GM12873 (cell line): Measurements from ENCODE around the gene DNAJC18.

Source experiments
- TF ChIP-seq, protein P1 (sequence below): IDR thresholded peaks from 2 replicates; pipeline ENCODE4 v1.5.1; 2012; ENCODE audit warnings: low read depth, mild to moderate bottlenecking, moderate library complexity, low read length, control low read depth; ENCODE audit not compliant: insufficient read depth; ENCODE audit errors: missing control alignments

DNAJC18 gene

GRCh38 chr5:139457653-139458306 lies 18.5 kb upstream of the DNAJC18 start:
- TF ChIP-seq, protein P1, sequence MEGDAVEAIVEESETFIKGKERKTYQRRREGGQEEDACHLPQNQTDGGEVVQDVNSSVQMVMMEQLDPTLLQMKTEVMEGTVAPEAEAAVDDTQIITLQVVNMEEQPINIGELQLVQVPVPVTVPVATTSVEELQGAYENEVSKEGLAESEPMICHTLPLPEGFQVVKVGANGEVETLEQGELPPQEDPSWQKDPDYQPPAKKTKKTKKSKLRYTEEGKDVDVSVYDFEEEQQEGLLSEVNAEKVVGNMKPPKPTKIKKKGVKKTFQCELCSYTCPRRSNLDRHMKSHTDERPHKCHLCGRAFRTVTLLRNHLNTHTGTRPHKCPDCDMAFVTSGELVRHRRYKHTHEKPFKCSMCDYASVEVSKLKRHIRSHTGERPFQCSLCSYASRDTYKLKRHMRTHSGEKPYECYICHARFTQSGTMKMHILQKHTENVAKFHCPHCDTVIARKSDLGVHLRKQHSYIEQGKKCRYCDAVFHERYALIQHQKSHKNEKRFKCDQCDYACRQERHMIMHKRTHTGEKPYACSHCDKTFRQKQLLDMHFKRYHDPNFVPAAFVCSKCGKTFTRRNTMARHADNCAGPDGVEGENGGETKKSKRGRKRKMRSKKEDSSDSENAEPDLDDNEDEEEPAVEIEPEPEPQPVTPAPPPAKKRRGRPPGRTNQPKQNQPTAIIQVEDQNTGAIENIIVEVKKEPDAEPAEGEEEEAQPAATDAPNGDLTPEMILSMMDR = no peak

DNA sequence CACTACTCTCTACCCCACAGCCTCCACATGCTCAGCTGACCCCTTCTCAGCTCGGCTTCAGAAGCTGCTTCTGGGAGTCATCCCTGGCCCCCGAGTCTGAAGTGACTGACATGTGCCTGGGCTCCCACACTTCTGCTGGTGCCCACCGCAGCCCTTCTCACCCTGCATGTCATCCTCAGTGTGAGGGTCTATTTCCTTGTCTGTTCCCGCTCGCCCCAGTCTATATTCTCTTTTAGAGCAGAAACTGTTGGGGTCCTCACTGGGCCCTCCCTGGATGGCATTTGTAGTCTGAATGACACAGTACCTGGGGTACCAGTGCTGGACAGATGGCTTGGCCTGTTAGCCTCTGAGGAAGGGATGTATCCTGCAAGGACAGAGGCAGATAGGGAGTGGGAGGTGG lies 17.9 kb upstream of the DNAJC18 start:
- TF ChIP-seq, protein P1 = no peak

GRCh38 chr5:139456776-139457175 lies 17.5 kb upstream of the DNAJC18 start:
- TF ChIP-seq, protein P1 = no peak

- TF ChIP-seq, protein P1 = no peak
These were observed 15.4 kb upstream of the DNAJC18 start for GRCh38 chr5:139454568-139455290.

- TF ChIP-seq, protein P1 = no peak
These were observed 14.6 kb upstream of the DNAJC18 start for GRCh38 chr5:139453683-139454567.

GRCh38 chr5:139451878-139452660 lies 12.7 kb upstream of the DNAJC18 start:
- TF ChIP-seq, protein P1 = no peak
